GM21576 (cell line): ENCODE measurements around the gene PRDM9.
"Not testable (repeated sequence)": the region's sequence is repeated elsewhere in the genome, so short reads cannot be mapped to it uniquely, and the experiment has no call there.

Source experiments
- ATAC-seq: cut with Tn5 transposase; IDR thresholded peaks from one replicate; pipeline ENCODE4 v1.9.1; 2021; ENCODE audit warnings: mild to moderate bottlenecking, moderate library complexity; ENCODE audit not compliant: unreplicated experiment

PRDM9 gene

GRCh38 chr5:23507278-23507685 lies at the start of gene PRDM9:
PRDM9 (plus strand) TSS chr5:23507609; CDS start chr5:23509034, 1,425 bp downstream.
- no peak for ATAC-seq

GRCh38 chr5:23457780-23458179 lies 49.6 kb upstream of the PRDM9 start:
- ATAC-seq: no peak

GRCh38 chr5:23459214-23459613 lies 48.2 kb upstream of the PRDM9 start:
- no peak for ATAC-seq

- no peak for ATAC-seq
Measured at GRCh38 chr5:23461576-23461975, 45.8 kb upstream of the PRDM9 start.

GRCh38 chr5:23466401-23466912 lies 41.0 kb upstream of the PRDM9 start:
- no peak for ATAC-seq

- ATAC-seq: no peak
Measured at GRCh38 chr5:23468658-23469057, 38.8 kb upstream of the PRDM9 start.

- no peak for ATAC-seq
Measured at GRCh38 chr5:23473915-23474314, 33.5 kb upstream of the PRDM9 start.

GRCh38 chr5:23474315-23474714 lies 33.1 kb upstream of the PRDM9 start:
- no peak for ATAC-seq

- no peak for ATAC-seq
Measured at GRCh38 chr5:23476580-23476979, 30.8 kb upstream of the PRDM9 start.

GRCh38 chr5:23482642-23483041 lies 24.8 kb upstream of the PRDM9 start:
- ATAC-seq: no peak

- ATAC-seq: no peak
Measured at GRCh38 chr5:23483090-23483489, 24.3 kb upstream of the PRDM9 start.

- no peak for ATAC-seq
Measured at GRCh38 chr5:23484096-23484495, 23.3 kb upstream of the PRDM9 start.

- ATAC-seq: not testable (repeated sequence)
Measured at GRCh38 chr5:23486227-23486626, 21.2 kb upstream of the PRDM9 start.

GRCh38 chr5:23490993-23491392 lies 16.4 kb upstream of the PRDM9 start:
- ATAC-seq: no peak

- ATAC-seq: no peak
Measured at GRCh38 chr5:23494558-23494957, 12.9 kb upstream of the PRDM9 start.

- ATAC-seq: no peak
Measured at GRCh38 chr5:23496576-23496975, 10.8 kb upstream of the PRDM9 start.

- ATAC-seq: no peak
Measured at GRCh38 chr5:23506329-23507236, 826 bp upstream of the PRDM9 start.

- not testable (repeated sequence) for ATAC-seq
Measured at GRCh38 chr5:23510434-23510833, 3.0 kb downstream of the PRDM9 start.

- ATAC-seq: no peak
Measured at GRCh38 chr5:23522553-23522952, 15.1 kb downstream of the PRDM9 start.

- no peak for ATAC-seq
Measured at GRCh38 chr5:23523031-23523430, 15.6 kb downstream of the PRDM9 start.

GRCh38 chr5:23523998-23524397 lies 16.6 kb downstream of the PRDM9 start:
- no peak for ATAC-seq

GRCh38 chr5:23525751-23526150 lies 18.3 kb downstream of the PRDM9 start:
- no peak for ATAC-seq
